ENCODE data around the gene NASP.

The NASP gene

DNA sequence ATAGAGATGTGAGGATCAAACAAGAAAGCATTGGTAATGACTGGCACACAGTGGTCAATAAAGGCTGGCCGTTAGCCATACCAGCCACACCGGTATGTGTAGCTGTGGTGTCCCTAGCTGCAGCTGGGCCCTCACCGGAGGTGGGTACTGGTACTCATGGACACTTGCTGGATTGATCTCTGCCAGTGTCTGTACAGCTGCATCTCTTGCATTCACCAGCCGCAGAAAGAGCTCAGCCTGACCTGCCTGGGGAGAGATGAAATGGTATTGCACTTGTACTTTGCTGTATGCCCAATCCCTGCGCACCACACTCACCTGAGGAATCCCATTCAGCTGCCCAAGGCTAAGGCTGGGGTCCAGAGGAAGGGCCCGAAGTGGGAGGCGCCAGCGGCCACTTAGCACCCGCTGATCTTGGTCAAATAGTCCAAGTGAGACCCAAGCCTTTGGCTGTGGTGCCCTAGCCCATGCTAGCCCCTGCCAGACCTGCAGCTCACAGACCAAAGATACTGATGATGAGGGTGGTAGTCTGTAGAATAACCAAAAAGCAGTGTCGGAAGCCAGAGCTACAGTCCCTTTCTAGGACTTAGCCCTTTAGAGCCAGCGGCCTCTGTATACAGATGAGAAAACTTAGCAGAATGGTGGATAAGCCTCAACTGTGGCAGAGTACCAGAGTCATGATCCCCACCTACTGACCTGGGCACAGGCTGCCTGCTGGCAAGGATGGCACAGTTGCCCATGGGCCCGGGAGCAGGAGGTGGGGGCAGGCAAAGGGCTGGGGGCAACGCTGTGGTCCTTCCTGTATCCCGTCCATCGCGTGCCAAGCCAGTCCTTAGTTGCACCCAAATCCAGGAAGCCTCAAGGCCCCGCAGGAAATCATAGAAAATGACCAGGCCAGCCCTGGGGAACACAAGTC lies 37.0 kb downstream of the NASP start:
- DNase-seq: no peak

DNA sequence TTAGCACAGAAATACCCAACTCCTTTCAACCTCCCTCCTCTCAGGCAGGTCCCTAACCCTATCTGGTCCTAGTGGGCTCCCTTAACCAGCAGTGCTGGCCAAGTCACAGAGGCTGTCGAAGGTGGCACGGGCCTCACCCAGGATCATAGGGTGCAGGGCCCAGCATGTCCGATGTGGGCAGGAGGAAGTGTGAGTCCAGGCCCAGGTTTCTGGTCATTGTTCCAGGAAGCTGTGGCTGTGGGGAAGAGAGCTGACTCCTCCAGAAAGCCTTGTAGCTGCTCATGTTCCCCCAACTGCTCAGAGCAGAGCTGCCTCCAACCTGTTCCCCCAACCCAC lies 37.6 kb downstream of the NASP start:
- DNase-seq: no peak

DNA sequence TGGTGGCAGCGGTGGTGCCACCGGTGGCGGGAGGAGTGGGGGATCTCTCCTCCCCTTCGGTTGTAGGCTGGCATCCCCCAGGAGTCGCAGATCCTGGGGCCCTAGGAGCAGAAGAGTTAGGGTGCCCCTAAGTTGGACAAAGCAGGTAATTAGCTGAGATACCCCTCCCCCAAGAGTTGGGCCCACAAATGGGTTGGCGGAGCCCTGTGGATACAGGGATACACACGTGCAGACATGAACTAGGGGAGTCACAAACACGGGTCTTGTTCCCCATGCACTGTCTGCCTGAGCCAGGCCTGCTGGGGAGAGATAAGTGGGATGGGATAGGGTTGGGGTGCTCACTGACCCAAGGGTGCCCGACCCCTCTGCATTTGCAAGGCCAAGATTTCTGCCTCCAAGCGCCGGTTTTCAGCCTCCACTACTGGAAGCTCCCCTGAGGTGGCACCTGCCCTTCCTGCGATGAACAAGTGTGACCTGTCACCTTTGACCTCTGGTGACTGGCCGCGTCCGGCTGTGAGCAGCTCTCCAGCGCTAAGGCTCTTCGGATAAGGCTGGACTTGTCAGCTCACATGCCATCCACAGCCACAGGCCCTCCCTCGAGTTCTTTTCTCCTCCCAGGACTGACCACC lies 38.2 kb downstream of the NASP start:
- DNase-seq: no peak

DNA sequence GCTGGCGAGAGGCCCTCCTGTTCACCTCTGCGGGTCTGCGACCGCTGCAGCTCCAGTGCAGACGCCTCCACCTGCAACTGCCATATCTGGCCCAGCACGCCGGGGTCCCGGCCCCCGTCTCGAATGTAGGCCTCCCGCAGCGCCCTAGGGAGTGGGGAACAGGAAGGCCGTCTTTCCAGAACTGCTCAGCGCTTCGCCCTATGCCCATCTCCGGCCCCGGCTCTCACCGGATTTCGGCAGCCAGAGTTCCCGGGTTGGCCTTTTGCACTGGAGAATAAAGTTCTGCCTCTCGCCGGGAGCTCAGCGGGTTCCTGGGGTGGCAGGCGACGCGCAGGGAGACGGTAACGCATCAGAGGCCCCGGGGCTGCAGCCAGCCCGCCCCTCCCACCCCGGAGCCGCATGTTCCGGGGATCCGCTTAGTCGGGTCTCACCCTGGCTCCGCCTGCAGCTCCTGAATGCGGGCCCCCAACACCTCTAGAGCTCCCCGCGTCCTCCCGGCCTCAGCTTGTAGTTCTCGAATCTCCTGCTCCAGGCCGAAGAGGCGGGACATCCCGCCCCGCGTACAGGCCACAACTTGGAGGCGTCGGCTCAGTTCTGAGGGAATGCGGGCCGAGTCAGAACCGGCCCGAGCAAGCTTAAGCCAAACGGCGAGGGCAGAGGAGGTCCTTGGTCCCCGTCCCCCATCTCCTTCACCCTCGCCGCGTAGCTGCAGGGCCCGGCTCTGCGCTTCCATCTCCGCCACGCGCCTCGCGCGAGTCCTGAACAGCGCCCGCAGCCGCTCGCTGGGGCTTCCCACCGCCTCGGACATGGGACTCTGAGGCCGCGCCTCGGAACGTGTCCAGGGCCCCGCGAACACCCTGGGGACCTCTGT lies 38.9 kb downstream of the NASP start:
- DNase-seq: no peak

DNA sequence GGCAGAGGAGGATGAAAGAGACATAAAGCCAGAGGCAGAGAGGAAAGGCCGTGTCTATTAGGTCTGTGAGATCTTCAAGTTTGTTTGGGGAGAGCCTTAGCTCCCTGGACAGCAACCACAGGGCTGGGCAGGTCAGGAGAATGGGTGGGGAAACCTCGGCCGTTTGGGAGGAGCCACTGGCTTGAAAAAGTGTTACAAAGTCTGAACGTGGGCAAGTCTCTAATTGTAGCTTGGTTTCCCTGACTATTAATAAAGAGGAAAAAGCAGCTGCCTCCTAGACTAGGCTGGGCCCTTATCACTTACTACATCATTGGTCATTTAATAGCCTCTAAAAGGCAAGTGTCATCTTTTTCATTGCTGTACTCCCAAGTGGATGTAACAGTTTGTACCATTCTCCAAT lies 40.1 kb downstream of the NASP start, which contains the start of gene CCDC17:
CCDC17 (minus strand) TSS at position 83 of the 400 bp plus-strand sequence. CDS start 145 bp downstream, outside the sequence.
- DNase-seq: no peak

DNA sequence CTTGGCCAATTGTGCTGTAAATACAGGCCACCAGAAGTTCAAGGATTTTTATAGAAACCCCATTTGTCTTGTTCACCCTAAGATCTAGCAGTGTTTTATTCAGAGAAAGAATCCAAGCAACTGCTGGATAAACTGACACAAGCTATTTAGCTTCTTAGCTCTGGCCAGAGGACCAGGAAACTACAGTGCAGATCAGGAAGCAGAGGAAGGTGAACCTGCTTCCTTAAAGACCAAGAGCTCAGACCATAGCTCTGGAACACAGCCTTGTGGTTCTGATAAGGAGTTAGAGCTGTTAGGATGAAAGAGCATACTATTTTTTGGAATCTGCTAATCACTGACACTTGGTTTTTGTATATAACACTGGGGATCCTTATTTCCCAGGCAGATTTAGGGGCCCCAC lies 45.2 kb downstream of the NASP start:
- DNase-seq: no peak

DNA sequence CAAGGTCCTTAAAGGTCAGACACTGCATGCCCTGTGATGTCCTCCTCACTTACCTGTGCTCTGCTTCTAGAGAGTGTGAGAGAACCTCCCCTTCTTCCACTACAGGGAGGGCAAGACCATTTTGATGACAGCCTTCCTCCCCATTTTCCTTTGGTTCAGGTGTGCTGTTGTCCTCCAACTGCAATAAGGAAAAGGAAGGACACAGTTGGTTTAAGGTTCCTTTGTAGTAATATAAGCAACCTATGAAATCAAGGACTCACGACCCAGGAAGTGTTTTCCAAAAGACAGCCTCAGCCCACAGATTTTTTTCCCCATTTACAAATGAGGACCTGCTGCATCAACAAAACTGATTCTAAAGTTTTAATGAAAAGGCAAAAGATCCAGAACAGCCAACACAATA lies 46.6 kb downstream of the NASP start:
- no peak for DNase-seq

DNA sequence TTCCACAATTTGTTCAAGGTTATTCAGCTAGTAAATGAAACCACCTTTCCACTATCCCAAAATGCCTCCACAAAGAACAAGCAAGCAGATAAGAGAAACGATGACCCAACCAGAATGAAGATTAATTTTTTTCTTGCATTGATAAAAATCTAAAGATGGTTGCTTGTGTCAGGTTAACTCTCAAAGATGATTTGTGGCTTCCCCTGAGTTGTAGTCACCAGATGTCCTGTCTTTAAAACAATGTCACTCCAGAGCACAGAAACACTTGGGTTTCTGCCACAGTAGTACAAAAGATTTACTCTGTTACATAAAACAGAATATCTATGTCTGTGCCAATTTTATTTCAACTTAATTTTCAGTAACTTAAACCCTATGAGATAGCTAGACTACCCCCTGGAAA lies 51.4 kb downstream of the NASP start:
- no peak for DNase-seq

DNA sequence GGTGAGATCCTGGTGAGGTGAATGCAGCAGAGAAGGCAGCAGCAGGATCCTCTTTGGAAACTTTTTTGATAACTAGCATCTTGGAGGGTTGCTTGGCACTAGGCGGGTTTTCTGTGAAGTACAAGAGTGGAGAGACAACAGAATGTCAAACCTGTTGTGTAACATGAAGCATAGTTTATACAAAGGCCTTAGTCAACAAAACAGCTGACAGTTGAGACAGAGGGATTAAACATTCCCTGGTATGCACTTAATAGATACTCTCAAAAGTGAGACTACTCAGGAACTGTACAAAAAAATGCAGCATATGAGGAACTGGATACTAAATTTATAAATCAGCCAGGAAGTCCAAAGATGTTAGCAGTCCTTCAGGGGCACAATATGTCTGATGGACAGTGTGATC lies 56.5 kb downstream of the NASP start:
- DNase-seq: no peak

DNA sequence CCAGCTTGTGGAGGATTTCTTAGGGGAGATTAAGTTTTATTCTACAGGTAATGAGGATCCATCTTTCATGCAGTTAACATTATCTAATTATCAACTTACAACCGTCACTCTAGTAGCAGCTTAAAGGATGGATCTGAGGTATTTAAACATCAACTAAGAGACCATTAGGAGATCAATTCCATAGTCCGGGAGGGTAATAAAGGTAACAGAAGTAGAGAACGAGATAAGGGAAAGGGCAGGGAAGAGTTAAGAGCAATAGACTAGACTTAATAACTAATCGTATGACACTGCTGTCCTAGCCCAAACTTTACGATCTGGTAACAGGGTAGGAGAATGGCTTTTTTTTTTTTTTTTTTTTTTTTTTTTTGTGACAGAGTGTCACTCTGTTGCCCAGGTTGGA lies 59.5 kb downstream of the NASP start:
- no peak for DNase-seq

DNA sequence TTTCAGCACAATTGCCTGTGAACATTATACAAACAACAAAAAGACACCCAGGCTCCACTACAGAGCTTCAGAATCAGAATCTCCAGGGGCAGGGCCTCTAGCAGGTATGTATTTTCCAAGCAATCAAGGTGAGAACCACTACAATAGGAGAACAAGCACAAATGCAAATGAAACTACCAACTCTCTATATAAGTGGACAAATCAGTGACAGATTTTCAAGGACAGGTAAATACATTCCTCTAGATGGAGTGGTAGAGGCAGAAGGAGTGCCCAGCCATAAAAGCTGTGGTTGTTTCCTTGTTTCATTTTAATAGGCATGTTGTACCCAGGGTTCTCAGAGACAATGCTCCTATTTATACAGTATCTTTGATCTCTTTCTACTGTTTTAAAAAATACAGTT lies 60.1 kb downstream of the NASP start:
- DNase-seq: no peak

DNA sequence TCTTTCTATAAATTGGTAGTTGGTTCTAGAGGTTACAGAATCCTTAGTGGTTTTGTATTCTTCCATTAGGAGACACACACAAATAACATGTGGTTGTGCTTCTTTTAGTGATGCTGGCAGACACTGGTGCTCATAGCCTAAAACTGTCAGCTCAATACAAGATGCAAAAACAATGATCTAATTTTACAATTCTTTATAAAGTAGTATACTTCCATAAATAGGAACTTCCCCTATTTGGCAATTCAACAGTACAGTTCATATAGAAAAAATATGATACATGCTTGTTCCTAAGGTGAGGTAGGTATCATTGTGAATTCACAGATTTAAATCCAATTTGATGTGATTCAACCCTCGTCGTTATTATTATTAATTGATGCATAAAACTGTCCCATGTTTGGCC lies 60.8 kb downstream of the NASP start:
- no peak for DNase-seq

DNA sequence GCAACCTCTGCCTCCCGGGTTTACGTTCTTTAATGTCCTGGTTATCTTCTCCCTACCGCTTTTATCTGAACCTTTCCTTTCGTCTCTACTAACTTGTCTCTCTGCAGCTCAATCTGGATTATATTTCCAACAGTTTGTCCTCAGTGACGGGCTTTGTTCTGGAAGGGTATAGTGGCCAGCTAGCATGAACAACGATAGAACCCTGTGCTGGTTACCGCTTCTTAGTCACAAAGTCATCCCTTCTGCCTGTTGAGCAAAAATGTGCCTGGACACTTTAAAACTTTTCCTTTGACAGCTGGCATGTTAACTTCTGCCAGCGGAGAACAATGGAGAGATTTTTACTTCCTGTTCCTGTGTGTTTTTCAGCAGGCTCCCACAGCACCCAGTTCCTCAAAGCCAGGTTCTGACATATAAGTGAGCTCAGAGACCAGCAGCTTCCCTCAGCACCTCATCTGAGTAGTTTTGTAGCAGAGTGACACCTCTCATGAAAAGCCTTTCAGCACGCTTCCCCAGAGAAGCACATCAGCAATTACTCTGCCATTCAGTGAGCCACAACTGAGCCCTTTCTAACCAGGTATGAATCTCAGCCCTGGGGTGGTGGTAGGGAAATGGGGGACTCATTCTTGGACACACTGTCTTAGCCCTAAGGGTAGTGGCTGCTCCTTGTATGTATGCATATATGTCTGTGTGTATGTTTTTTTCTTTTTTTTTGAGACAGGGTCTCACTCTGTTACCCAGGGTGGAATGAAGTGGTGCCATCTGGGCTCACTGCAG lies 63.6 kb downstream of the NASP start:
- DNase-seq: no peak

DNA sequence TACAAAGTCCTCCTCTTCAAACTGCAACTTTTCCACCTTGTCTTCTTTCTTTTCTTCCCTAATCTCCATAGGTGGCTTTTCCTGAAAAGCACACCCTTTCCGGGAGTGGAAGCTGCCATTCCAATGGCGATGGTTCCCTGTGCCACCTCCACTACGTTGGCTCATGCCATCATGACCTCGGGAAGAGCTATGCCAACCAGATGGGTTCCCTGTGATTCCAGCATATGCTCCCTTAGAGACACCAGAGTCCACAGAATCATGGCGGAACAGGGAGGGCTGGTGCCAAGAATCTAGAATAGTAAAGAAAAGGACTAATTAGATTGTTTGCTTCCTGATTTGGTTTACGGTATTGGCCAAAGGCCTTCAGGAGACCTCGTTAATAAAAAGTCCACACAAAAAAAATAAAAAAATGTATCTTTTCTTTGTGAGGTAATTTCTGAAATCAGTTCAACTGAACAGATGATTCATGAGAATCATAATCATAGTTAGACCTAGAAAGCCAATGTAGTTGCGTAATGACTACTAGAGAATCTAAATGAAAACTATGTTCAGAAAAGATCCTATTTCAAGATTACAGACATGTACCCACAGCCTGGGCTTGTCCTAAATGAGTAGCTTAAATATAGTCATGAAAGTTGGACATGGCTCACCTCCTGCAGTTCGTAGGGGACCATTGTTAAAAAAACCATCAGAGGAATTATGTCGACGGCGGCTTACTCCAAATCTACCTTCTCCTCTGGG lies 70.9 kb downstream of the NASP start:
- no peak for DNase-seq

DNA sequence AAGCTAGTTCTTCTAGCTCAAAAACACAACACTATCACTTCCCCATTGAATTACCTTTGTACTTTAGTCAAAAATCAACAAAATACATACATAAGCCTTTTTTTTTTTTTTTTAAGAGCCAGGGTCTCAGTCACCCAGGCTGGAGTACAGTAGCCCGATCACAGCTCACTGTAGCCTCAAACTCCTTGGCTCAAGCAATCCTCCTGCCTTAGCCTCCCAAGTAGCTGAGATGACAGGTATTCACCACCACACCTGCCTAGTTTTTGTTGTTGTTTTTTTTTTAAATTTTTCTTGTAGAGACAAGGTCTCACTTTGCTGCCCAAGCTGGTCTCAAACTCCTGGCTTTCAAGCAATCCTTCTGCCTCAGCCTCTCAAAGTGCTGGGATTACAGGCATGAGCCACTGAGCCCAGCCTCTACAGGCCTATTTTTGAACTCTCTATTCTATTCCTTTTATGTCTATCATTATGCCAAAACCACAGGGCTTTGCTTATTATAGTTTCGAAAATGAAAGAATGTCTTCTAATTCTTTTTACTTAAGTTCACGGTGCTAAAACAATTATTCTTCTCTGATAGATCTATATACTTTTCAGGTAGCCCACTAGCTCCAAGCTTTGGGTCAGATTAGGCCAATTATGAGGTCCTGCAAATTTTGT lies 72.9 kb downstream of the NASP start:
- no peak for DNase-seq

DNA sequence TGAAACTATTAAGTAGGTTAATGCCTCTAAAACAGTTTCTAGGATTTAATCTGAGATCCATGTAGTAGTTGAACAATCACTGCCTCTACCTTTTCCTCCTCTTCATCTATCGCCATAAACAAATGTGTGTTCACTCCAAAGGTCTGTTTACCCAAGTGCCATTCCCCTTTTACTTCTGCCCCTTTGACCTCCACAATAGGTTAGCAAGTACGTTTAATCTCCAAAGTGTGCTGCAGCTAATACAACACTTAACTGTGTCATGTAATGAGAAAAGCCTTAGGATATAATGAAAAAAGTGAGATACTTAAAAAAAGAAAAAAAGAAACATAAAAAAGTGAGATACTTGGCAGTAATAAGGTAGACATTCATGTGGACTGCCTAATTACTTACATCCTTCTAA lies 74.3 kb downstream of the NASP start:
- no peak for DNase-seq

DNA sequence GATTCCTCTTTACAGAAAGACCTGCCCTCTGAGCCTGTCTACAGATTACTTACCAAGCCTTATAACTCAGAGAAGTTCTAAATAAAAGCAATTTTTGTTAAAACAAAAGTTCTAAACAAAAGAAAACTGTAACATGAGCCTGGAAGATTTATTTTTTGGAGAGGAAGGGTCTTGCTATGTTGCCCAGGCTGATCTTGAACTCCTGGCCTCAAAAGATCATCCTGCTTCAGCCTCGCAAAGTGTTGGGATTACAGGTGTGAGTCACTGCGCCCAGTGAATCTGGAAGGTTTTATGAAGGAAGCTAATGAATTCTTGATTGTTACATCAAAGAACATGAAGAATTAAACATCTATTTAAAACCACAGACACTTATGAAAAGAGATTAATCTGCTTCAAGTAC lies 75.4 kb downstream of the NASP start:
- no peak for DNase-seq

DNA sequence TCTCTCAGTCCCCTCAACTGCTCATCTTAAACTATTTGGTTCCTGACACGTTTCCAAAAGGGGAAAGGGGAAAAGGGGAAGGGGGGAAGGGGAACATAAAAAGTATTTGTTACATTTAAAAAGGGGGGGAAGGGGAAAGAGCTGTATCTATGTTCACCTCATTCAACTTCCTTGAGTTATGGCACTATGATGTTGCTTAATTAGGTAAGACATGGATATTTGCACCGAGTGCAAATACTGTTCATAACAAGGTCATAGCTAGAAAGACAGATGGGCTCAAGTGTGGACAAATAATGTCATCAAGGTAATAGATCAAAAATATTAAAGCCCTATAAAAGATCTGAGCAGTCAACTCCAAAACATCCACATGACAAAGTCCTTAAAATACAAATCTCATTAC lies 76.5 kb downstream of the NASP start:
- no peak for DNase-seq

DNA sequence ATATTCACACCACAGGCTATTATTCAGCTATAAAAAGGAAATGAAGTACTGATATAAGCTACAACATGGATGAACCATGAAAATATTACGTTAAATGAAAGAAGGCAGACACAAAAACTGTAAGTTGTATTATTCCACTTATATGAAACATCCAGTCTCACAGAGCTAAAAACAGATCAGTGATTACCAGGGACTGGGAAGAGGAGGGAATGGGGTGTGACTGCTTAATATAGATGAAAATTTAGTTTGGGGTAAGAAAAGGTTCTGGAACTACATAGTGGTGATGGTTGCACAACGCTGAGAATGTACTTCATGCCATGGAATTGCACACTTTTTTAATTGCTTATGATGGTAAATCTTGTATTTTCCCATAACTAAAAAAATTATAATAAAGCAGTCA lies 83.0 kb downstream of the NASP start:
- no peak for DNase-seq

DNA sequence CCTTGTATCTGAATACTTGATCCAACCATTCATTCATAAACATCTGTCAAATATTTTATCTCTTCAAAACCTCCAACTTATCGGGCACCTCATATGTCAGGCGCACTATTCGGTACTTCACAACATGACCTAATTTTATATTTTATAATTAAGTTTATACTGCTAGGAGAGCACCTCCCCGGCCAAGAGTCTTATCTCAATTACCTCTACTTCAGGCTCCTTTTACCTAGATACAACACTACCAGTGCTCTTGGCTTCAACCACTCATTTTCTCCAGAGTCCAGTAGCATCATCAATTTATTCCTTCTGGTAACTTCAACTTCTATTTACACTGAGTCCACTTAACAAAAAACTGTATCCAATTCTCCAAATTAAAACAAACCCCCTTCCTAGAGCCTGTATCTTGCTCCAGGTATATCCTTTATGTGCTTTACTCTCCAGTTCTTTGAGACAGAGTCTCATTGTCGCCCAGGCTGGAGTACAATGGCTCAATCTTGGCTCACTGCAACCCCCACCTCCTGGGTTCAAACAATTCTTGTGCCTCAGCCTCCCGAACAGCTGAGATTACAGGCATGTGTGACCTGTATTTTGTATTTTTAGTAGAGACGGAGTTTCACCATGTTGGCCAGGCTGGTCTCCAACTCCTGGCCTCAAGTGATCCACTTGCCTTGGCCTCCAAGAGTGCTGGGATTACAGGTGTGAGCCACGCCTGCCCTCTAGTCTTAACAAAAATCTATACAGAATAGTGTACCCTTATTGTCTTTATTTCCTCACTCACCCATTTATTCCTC lies 83.7 kb downstream of the NASP start:
- DNase-seq: no peak

Measured in CD4-positive, alpha-beta T cell treated with Interleukin-4 for 1 hour (primary cell).